ENCODE data around the gene KRT4.

DNA sequence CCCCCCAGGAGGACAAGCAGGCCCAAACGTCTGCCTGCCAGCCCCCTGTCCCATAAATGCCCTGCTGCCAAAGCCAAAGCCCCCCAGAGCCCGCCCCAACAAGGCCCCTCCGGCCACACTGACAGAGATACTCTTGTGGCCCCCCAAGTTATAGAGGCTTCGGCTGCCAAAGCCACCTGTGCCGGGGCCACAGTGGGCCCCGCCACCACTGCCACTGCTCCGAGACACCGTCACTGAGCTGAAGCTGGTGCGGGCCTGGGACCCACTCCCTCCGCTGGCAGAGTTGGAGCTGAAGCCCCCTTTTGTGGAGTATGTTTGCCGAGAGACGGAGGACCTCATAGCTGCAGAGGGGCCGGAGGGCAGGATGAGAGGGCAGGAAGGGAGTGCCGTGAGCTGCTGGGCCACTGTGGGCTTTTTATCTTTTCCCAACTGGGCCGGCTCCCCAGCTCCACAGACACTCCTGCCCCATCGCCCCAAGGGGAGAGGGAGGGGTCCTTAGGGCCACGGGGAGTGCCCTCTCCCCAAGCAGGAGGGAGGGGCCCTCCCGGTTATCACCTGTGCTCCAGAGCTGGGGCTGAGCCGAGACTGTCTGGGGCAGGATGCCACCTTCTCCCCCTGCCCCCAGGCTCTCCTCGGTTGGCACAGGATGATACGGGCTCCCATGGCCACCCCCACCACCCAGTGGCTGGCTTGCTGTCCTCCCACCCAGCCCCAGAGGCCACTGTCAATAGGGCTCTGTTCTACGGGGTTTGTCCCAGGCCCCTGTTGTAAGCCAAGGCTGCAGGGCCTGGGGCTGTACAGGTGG, 20.2 kb upstream of the KRT4 start, which contains the start of gene KRT79:
- TF ChIP-seq POLR2AphosphoS5 (IDR thresholded peaks at IDR 0.05; ENCODE audit: low read depth), result no peak
- TF ChIP-seq, protein P1, sequence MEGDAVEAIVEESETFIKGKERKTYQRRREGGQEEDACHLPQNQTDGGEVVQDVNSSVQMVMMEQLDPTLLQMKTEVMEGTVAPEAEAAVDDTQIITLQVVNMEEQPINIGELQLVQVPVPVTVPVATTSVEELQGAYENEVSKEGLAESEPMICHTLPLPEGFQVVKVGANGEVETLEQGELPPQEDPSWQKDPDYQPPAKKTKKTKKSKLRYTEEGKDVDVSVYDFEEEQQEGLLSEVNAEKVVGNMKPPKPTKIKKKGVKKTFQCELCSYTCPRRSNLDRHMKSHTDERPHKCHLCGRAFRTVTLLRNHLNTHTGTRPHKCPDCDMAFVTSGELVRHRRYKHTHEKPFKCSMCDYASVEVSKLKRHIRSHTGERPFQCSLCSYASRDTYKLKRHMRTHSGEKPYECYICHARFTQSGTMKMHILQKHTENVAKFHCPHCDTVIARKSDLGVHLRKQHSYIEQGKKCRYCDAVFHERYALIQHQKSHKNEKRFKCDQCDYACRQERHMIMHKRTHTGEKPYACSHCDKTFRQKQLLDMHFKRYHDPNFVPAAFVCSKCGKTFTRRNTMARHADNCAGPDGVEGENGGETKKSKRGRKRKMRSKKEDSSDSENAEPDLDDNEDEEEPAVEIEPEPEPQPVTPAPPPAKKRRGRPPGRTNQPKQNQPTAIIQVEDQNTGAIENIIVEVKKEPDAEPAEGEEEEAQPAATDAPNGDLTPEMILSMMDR (conservative IDR thresholded peaks at IDR 0.05; ENCODE audit: low read depth in 2 of 2), result no peak
- TF ChIP-seq EZH2 (IDR thresholded peaks at IDR 0.05; ENCODE audit: low read depth, unreplicated experiment), result no peak
- TF ChIP-seq REST (IDR thresholded peaks at IDR 0.05; ENCODE audit: unreplicated experiment), result no peak
- no peak for TF ChIP-seq EZH2phosphoT487 (IDR thresholded peaks at IDR 0.05; ENCODE audit: unreplicated experiment)
- no peak for TF ChIP-seq STAT1 (IDR thresholded peaks at IDR 0.05; ENCODE audit: unreplicated experiment)
- no peak for TF ChIP-seq JUNB (IDR thresholded peaks at IDR 0.05; ENCODE audit: unreplicated experiment)
- no peak for TF ChIP-seq CREB1 (CRISPR knock-in tag; IDR thresholded peaks at IDR 0.05; ENCODE audit: low read depth)
- TF ChIP-seq ZNF114 (CRISPR knock-in tag; IDR thresholded peaks at IDR 0.05), result no peak
- TF ChIP-seq, protein P2, sequence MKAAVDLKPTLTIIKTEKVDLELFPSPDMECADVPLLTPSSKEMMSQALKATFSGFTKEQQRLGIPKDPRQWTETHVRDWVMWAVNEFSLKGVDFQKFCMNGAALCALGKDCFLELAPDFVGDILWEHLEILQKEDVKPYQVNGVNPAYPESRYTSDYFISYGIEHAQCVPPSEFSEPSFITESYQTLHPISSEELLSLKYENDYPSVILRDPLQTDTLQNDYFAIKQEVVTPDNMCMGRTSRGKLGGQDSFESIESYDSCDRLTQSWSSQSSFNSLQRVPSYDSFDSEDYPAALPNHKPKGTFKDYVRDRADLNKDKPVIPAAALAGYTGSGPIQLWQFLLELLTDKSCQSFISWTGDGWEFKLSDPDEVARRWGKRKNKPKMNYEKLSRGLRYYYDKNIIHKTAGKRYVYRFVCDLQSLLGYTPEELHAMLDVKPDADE (IDR thresholded peaks at IDR 0.05), result no peak
- TF ChIP-seq NANOG (IDR thresholded peaks at IDR 0.05; ENCODE audit: borderline replicate concordance), result no peak
